Measurements from ENCODE around the gene CAPN7. TPM values are rescaled to one million over a fixed set of nuclear protein-coding genes. Genes with fewer than 3 reads are reported as not detected.

CAPN7 gene
- total RNA-seq, 2 donors from 2014 or later, result 33.2 to 33.9 TPM

DNA sequence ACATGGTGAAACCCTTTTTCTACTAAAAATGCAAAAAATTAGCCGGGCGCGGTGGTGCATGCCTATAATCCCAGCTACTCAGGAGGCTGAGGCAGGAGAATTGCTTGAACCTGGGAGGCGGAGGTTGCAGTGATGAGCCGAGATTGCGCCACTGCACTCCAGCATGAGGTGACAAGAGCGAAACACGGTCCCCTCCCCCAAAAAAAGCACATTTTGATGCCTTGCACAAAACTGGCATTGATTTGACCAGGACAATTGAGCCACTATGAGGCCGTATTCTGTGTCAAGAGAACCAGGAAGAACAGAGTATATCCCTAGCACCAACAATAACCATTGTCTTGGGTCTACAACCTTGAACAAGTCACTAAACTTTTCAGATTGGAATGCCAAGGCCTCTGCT lies 75.8 kb downstream of the CAPN7 start:
- TF ChIP-seq, protein P1, sequence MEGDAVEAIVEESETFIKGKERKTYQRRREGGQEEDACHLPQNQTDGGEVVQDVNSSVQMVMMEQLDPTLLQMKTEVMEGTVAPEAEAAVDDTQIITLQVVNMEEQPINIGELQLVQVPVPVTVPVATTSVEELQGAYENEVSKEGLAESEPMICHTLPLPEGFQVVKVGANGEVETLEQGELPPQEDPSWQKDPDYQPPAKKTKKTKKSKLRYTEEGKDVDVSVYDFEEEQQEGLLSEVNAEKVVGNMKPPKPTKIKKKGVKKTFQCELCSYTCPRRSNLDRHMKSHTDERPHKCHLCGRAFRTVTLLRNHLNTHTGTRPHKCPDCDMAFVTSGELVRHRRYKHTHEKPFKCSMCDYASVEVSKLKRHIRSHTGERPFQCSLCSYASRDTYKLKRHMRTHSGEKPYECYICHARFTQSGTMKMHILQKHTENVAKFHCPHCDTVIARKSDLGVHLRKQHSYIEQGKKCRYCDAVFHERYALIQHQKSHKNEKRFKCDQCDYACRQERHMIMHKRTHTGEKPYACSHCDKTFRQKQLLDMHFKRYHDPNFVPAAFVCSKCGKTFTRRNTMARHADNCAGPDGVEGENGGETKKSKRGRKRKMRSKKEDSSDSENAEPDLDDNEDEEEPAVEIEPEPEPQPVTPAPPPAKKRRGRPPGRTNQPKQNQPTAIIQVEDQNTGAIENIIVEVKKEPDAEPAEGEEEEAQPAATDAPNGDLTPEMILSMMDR (IDR thresholded peaks at IDR 0.05), result no peak
- Histone ChIP-seq H3K4me3 (no peak overlapping the region), H3K27me3 (no peaks in the 10 kb centered on the region), H3K9me3 (no peaks in the 10 kb centered on the region), H3K4me1 (no peaks in the 10 kb centered on the region), H3K9ac (ENCODE audit: low read depth in 2 of 2, low read length in 2 of 2) (no peak overlapping the region), H3K36me3 (no peaks in the 10 kb centered on the region), H3K27ac (no peak overlapping the region)
- intact Hi-C loops (cut with DNase I), result no loop called here
- no peak for DNase-seq

DNA sequence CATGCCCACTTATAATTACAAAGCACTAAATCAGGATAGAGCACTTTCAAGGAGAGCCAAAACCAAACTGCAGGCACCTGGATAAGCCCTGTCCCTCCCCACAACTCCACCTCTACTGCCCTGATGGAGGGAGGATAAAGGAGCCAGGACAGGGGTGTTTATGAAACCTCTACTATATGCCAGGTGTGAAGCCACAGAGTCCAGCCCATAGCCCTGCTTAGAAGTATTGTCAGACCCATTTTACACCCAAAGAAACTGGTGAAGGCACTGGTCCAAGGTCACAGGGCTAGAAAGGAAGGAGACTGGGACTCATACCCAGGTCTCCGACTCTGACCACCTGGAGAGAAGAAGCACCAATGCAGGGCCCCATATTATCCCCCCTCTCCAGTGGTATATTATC lies 77.7 kb downstream of the CAPN7 start:
- Histone ChIP-seq H3K9ac (ENCODE audit: low read depth in 2 of 2, low read length in 2 of 2) (no peak overlapping the region), H3K27ac (no peak overlapping the region), H3K27me3 (no peaks in the 10 kb centered on the region), H3K4me1 (no peaks in the 10 kb centered on the region), H3K4me3 (no peak overlapping the region), H3K36me3 (no peaks in the 10 kb centered on the region), H3K9me3 (no peaks in the 10 kb centered on the region)
- TF ChIP-seq, protein P1 (IDR thresholded peaks at IDR 0.05), result no peak
- intact Hi-C loops (cut with DNase I), result no loop called here
- DNase-seq, result no peak

DNA sequence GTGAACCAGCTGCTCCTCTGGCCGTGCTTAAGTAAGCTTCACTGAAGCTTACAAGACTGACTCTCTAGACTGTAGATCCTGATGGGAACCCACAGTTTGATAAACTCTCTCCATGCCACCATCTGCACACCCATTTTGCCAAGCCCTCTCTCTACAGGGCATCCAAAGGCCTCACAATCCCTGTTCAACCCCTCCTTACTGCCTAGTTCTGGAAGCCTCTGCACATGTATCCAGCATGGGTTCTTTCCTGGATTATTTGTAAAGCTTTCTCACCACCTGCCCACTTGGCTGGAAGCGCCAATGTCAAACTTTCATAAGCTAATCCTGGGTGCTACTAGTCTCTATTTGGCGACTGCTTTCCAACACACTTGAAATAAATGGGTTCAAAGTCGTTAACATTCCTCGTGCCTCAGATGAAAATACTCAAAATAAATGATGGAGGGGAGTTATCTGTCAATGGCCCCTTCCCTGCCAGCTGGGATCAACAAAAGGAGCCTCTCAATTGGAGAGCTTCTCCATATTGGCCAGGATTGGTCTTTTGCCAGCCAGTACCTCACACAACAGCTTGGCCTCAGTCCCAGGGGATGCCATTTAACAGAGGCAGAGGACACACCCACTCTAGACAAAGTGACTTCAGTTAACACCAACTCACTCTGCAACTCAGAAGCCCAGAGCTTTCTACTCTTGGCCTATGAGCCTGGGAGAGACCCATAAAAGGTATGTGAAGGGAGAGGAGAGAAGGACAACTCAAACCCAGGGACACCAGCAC lies 78.3 kb downstream of the CAPN7 start:
- peak; percentile 49 for DNase-seq
- Histone ChIP-seq H3K9ac (ENCODE audit: low read depth in 2 of 2, low read length in 2 of 2) (no peak overlapping the region), H3K27me3 (no peaks in the 10 kb centered on the region), H3K4me3 (no peak overlapping the region), H3K36me3 (no peaks in the 10 kb centered on the region), H3K4me1 (no peaks in the 10 kb centered on the region), H3K9me3 (no peaks in the 10 kb centered on the region), H3K27ac (no peak overlapping the region)
- TF ChIP-seq, protein P1 (IDR thresholded peaks at IDR 0.05), result no peak
- intact Hi-C loops (cut with DNase I), result no loop called here

DNA sequence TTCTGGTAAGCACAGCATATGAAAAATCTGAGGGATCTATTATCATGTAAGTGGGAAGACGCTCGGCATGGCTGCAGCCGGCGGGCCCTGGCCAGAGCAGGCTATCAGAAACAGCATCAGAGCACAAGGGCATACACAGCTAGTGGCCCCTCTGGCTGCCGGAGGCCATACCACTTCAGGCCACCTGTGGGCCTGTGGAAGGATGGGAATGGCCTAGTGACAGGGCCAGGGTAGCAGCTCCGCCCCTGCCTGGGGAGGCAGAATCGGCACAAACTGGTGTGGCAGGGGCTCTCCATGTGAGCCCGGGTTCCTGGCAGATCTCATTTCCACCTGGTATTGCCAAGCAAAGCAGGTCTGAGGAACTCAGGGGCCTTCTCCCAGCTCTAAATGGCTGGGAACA lies 80.0 kb downstream of the CAPN7 start:
- H3K27me3 ChIP-seq, result no peaks in the 10 kb centered on the region
- no peaks in the 10 kb centered on the region for H3K9me3 ChIP-seq
- no peaks in the 10 kb centered on the region for H3K4me1 ChIP-seq
- TF ChIP-seq, protein P1 (IDR thresholded peaks at IDR 0.05), result no peak
- no peak overlapping the region for H3K9ac ChIP-seq (ENCODE audit: low read depth in 2 of 2, low read length in 2 of 2)
- no peak for DNase-seq
- no peak overlapping the region for H3K4me3 ChIP-seq
- H3K36me3 ChIP-seq, result no peaks in the 10 kb centered on the region
- H3K27ac ChIP-seq, result no peak overlapping the region
- intact Hi-C loops (cut with DNase I), result no loop called here

DNA sequence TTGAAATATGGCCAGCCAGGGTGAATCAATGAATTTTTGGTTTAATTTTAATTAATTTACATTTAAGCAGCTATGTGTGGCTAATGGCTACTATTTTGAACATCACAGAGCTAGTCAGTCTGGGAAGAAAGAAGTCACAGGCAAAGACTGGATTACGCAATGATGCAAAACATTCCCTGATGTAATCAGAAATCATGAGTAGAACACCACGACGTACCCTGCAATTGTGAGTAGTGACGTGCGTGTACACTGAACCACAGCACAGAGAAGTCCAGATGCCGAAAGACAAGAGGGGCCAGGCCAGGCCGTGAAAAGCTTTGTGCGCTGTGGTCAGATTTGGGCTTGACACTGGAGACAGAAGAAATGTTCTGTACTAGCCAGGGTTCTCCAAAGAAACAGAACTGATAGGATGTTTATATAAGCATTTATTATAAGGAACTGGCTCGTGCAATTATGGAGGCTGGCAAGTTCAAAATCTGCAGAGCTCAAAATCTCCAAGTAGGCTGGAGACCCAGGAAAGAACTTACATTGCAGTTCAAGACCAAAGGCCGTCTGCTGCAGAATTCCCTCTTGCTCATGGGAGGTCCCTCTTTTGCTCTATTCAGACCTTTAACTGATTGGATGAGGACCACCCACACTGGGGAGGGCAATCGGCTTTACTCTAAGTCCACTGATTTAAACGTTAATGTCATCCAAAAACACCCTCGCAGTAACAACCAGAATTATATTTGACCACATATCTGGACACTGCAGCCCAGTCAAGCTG lies 81.7 kb downstream of the CAPN7 start:
- no peak overlapping the region for H3K27ac ChIP-seq

More for the DNA sequence above, 81.7 kb downstream of the CAPN7 start:
- H3K4me3 ChIP-seq, result no peak overlapping the region
- H3K9me3 ChIP-seq, result no peaks in the 10 kb centered on the region
- DNase-seq, result no peak
- H3K27me3 ChIP-seq, result no peaks in the 10 kb centered on the region
- H3K4me1 ChIP-seq, result no peaks in the 10 kb centered on the region
- TF ChIP-seq, protein P1 (IDR thresholded peaks at IDR 0.05), result no peak
- intact Hi-C loops (cut with DNase I), result no loop called here
- no peaks in the 10 kb centered on the region for H3K36me3 ChIP-seq
- no peak overlapping the region for H3K9ac ChIP-seq (ENCODE audit: low read depth in 2 of 2, low read length in 2 of 2)

Data from colonic mucosa (tissue), 4 donors.